HEK293T (cell line): ENCODE data around the gene KRT10.

Experiments used
- ARNT ChIP-seq: fragments of 450-650 bp; IDR thresholded peaks from 2 replicates; pipeline ENCODE4 v1.6.1; 2017; ENCODE audit warnings: mild to moderate bottlenecking
- SP1 ChIP-seq: fragments of 450-650 bp; IDR thresholded peaks from 2 replicates; pipeline ENCODE4 v1.6.1; 2017
- SUZ12 ChIP-seq: fragments of 450-650 bp; IDR thresholded peaks from 2 replicates; pipeline ENCODE4 v1.6.1; 2016; ENCODE audit warnings: mild to moderate bottlenecking
- TARDBP ChIP-seq: fragments of 450-650 bp; IDR thresholded peaks from 2 replicates; pipeline ENCODE4 v1.6.1; 2016

GRCh38 chr17:40841246-40841645, 18.8 kb upstream of the KRT10 start:
- TF ChIP-seq TARDBP (no peak), ARNT (no peak), SP1 (no peak), SUZ12 (no peak)
